H1 (cell line): Measurements from ENCODE around the gene RNF220.
A peak's percentile ranks its signal among the peaks of the same experiment; 100 is the strongest.

ENCODE experiments used
- ASH2L ChIP-seq: fragments of 200-600, 300-600 bp; sonication (generic); IDR thresholded peaks from one replicate; pipeline ENCODE4 v1.7.1; 2017; ENCODE audit warnings: low read length
- BRCA1 ChIP-seq: IDR thresholded peaks from 2 replicates; pipeline ENCODE4 v1.6.1; 2012; ENCODE audit warnings: low read depth, low read length, improper control_type of control experiment
- CHD2 ChIP-seq: IDR thresholded peaks from 2 replicates; pipeline ENCODE4 v1.6.1; 2012; ENCODE audit warnings: low read length, improper control_type of control experiment
- CREB1 ChIP-seq: IDR thresholded peaks from 2 replicates; pipeline ENCODE4 v1.6.1; 2012; ENCODE audit warnings: inconsistent platforms
- EZH2 ChIP-seq: fragments of 200-600 bp; sonication (generic); IDR thresholded peaks from 2 replicates; pipeline ENCODE4 v1.7.1; 2012; ENCODE audit warnings: low read depth, mild to moderate bottlenecking, moderate library complexity, low read length, inconsistent platforms; ENCODE audit not compliant: severe bottlenecking
- HDAC2 ChIP-seq, 2 experiments: fragments of 300-600 bp in 1 of 2; sonication (generic) in 1 of 2; IDR thresholded peaks; 2 replicates each; pipeline ENCODE4 v1.6.1; 2011 to 2012; ENCODE audit warnings: low read depth in 2 of 2, low read length in 2 of 2, mild to moderate bottlenecking in 2 of 2, moderate library complexity in 2 of 2, borderline replicate concordance in 1 of 2, inconsistent platforms in 1 of 2
- JUND ChIP-seq: IDR thresholded peaks from 2 replicates; pipeline ENCODE4 v1.6.1; 2011; ENCODE audit warnings: mild to moderate bottlenecking, improper control_type of control experiment, low read length
- POLR2A ChIP-seq, 2 experiments: IDR thresholded peaks; 1 replicate in 1 of 2; 2 replicates in 1 of 2; pipeline ENCODE4 v1.6.1; 2011; ENCODE audit warnings: low read depth in 2 of 2, low read length in 2 of 2, mild to moderate bottlenecking in 2 of 2; ENCODE audit errors: control extremely low read depth in 1 of 2
- POLR2AphosphoS5 ChIP-seq: IDR thresholded peaks from 2 replicates; pipeline ENCODE4 v1.6.1; 2011; ENCODE audit warnings: low read depth, low read length
- RXRA ChIP-seq: IDR thresholded peaks from 2 replicates; pipeline ENCODE4 v1.6.1; 2011; ENCODE audit warnings: low read depth, mild to moderate bottlenecking, low read length, moderate library complexity; ENCODE audit not compliant: insufficient read depth
- TF ChIP-seq, protein P1 (sequence below), 3 experiments: IDR thresholded peaks; 1 replicate in 2 of 3; 2 replicates in 1 of 3; pipeline versions ENCODE4 v1.5.1 to v1.6.1; 2011; ENCODE audit warnings: low read length in 3 of 3, mild to moderate bottlenecking in 3 of 3, inconsistent platforms in 2 of 3, low read depth in 1 of 3, moderate library complexity in 1 of 3; ENCODE audit not compliant: insufficient read depth in 1 of 3; ENCODE audit errors: control extremely low read depth in 1 of 3
- TF ChIP-seq, protein P2 (sequence below): IDR thresholded peaks from 2 replicates; pipeline ENCODE4 v1.6.1; 2011; ENCODE audit warnings: low read length, improper control_type of control experiment
- TF ChIP-seq, protein P3 (sequence below): IDR thresholded peaks from 2 replicates; pipeline ENCODE4 v1.6.1; 2012; ENCODE audit warnings: inconsistent platforms

DNA sequence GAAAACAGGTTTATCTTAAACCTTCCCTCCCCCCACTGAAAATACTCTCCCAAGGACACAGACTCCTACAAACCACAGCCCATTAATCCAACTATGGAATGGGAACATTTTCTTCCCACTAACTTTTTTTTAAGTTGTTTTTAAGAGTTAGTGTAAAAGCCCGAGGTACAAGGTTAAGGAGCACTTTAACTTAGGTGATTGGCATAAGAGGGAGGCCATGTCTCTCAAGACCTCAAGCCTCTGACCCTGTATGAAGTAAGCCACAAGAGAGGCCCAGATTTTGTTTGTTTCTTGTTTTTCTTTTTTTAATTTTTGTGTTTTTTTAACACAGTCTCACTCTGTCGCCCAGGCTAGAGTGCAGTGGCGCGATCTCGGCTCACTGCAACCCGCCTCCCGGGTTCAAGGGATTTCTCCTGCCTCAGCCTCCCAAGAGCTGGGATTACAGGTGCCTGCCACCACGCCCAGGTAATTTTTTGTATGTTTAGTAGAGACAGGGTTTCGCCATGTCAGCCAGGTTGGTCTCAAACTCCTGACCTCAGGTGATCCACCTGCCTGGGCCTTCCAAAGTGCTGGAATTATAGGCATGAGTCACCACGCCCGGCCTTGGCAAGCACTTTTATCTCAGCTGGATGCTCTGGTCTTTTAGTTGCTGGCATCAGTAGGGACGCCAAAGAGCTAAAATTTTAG is 283.8 kb downstream of the RNF220 start:
- TF ChIP-seq CHD2 (no peak), RXRA (no peak), ASH2L (no peak), EZH2 (no peak), POLR2AphosphoS5 (no peak), JUND (0 out of 2 replicates have a peak, but pooled peaks have one; percentile 20), CREB1 (no peak), BRCA1 (no peak), POLR2A (IDR thresholded peaks at IDR 0.05; ENCODE audit: control extremely low read depth in 1 of 2, low read depth in 2 of 2, low read length in 2 of 2) (no peak), HDAC2 (IDR thresholded peaks at IDR 0.05; ENCODE audit: borderline replicate concordance in 1 of 2, low read depth in 2 of 2, low read length in 2 of 2) (no peak)
- TF ChIP-seq, protein P1, sequence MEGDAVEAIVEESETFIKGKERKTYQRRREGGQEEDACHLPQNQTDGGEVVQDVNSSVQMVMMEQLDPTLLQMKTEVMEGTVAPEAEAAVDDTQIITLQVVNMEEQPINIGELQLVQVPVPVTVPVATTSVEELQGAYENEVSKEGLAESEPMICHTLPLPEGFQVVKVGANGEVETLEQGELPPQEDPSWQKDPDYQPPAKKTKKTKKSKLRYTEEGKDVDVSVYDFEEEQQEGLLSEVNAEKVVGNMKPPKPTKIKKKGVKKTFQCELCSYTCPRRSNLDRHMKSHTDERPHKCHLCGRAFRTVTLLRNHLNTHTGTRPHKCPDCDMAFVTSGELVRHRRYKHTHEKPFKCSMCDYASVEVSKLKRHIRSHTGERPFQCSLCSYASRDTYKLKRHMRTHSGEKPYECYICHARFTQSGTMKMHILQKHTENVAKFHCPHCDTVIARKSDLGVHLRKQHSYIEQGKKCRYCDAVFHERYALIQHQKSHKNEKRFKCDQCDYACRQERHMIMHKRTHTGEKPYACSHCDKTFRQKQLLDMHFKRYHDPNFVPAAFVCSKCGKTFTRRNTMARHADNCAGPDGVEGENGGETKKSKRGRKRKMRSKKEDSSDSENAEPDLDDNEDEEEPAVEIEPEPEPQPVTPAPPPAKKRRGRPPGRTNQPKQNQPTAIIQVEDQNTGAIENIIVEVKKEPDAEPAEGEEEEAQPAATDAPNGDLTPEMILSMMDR (IDR thresholded peaks at IDR 0.05; ENCODE audit: control extremely low read depth in 1 of 3, insufficient read depth in 1 of 3, low read depth in 1 of 3, low read length in 3 of 3), result no peak
- TF ChIP-seq, protein P2, sequence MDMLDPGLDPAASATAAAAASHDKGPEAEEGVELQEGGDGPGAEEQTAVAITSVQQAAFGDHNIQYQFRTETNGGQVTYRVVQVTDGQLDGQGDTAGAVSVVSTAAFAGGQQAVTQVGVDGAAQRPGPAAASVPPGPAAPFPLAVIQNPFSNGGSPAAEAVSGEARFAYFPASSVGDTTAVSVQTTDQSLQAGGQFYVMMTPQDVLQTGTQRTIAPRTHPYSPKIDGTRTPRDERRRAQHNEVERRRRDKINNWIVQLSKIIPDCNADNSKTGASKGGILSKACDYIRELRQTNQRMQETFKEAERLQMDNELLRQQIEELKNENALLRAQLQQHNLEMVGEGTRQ, result no peak
- TF ChIP-seq, protein P3, sequence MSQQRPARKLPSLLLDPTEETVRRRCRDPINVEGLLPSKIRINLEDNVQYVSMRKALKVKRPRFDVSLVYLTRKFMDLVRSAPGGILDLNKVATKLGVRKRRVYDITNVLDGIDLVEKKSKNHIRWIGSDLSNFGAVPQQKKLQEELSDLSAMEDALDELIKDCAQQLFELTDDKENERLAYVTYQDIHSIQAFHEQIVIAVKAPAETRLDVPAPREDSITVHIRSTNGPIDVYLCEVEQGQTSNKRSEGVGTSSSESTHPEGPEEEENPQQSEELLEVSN, result no peak
